ENCODE data around the gene SHTN1. TPM values are rescaled to one million over a fixed set of nuclear protein-coding genes. Genes with fewer than 3 reads are reported as not detected.

The SHTN1 gene
- total and polyA plus RNA-seq, 2 donors (not counting 1 experiment from before 2014, with no cell fraction given), result 0.33 to 1.6 TPM

DNA sequence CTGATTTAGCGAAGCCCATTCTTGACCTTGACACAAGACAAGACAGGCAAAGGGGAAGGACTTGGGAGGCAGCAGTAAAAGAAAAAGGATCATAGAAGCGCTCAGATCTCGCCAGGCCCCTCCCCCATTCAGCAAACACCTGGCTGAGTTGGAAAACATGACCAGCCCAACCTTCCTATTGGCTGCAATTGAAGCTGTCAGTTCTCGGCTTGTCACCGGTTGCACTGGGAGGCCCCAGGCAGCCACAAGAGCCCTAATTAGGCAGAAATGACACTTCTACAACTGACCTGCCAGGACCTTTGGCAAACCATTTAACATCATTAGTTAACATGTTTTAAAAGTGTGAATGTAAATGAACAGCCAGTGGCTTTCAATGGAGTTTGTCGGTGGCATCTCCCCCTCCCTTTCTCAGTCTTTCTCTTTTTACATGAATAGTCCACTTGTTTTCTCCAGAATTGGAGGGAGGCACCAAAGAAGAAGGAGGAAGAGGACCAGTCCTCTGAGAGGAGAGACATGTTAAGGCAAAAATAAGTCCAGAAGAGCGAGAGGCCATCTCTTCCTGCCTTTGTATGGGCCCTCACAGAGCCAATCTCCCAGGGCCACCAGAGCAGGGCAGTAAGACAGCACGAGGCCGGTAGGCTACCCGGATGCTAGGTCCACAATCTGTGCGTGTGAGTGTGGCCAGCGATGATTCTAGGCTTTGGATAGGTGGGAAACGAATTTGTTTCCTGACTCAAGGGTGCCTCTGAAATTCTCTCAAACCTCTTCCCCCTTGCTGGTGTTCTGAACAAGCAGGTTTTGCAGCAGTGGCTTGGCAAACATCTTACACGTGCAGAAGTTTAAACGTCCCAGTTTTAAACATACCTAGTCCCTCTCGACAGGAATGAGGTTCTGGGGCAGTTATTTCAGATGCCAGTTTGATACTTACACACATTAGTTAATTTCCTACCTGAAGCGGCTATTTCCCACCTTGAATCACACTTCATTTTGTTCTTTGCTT, 170.7 kb downstream of the SHTN1 start:
- no peaks in the 10 kb centered on the region for H4K20me1 ChIP-seq (ENCODE audit: control insufficient read depth, extremely low read depth, insufficient read depth, low read length)
- no peaks in the 10 kb centered on the region for H3K27me3 ChIP-seq (ENCODE audit: control insufficient read depth, insufficient read depth, low read length)
- no peak overlapping the region for H3K4me2 ChIP-seq (ENCODE audit: extremely low read depth, insufficient read depth, low read length)
- H3K9me3 ChIP-seq (ENCODE audit: control insufficient read depth, insufficient read depth, low read depth, low read length), result no peaks in the 10 kb centered on the region
- H3K27ac ChIP-seq (ENCODE audit: insufficient read depth, low read length), result no peak overlapping the region
- H3K9ac ChIP-seq (ENCODE audit: insufficient read depth, low read length), result no peak overlapping the region
- H3K79me2 ChIP-seq (ENCODE audit: control insufficient read depth, insufficient read depth, low read length), result no peaks in the 10 kb centered on the region
- DNase-seq (ENCODE audit: low read depth in 2 of 2), result no peak
- no peaks in the 10 kb centered on the region for H3K36me3 ChIP-seq (ENCODE audit: control insufficient read depth, insufficient read depth, low read length)
- TF ChIP-seq EZH2 (IDR thresholded peaks at IDR 0.05; ENCODE audit: low read length, missing control alignments), result no peak
- TF ChIP-seq, protein P1, sequence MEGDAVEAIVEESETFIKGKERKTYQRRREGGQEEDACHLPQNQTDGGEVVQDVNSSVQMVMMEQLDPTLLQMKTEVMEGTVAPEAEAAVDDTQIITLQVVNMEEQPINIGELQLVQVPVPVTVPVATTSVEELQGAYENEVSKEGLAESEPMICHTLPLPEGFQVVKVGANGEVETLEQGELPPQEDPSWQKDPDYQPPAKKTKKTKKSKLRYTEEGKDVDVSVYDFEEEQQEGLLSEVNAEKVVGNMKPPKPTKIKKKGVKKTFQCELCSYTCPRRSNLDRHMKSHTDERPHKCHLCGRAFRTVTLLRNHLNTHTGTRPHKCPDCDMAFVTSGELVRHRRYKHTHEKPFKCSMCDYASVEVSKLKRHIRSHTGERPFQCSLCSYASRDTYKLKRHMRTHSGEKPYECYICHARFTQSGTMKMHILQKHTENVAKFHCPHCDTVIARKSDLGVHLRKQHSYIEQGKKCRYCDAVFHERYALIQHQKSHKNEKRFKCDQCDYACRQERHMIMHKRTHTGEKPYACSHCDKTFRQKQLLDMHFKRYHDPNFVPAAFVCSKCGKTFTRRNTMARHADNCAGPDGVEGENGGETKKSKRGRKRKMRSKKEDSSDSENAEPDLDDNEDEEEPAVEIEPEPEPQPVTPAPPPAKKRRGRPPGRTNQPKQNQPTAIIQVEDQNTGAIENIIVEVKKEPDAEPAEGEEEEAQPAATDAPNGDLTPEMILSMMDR (conservative IDR thresholded peaks at IDR 0.05 in 1 of 2, IDR thresholded peaks at IDR 0.05 in 1 of 2; ENCODE audit: low read depth in 1 of 2, low read length in 2 of 2), result no peak
- H2AFZ ChIP-seq (ENCODE audit: low read length), result no peak overlapping the region
- H3K4me1 ChIP-seq (ENCODE audit: control insufficient read depth, extremely low read depth, insufficient read depth, low read length), result no peaks in the 10 kb centered on the region
- no peak overlapping the region for H3K4me3 ChIP-seq (replicated peaks in 1 of 4; ENCODE audit: control extremely low read depth in 1 of 4, insufficient read depth in 1 of 4, low read depth in 3 of 4, low read length in 4 of 4)

DNA sequence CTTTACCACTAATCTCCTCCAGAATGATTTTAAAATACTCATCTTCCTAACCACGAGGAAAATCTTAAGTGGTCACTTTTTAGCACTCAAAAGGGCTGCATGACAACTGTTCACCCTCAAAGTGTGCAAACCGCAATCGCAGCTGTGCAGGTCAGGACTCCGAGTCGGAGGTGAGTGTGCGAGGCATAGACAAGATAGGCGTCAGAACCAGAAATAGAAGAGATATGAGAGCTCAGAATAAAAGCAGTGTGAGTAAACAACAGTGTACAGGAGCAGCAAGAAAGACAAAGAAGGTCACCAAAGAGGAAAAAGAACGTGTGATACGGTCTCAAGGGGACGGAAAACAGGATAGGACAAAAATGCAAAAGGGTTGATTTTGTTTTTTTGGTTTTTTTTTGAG, 173.2 kb downstream of the SHTN1 start:
- no peaks in the 10 kb centered on the region for H3K79me2 ChIP-seq (ENCODE audit: control insufficient read depth, insufficient read depth, low read length)
- H4K20me1 ChIP-seq (ENCODE audit: control insufficient read depth, extremely low read depth, insufficient read depth, low read length), result no peaks in the 10 kb centered on the region
- H3K4me1 ChIP-seq (ENCODE audit: control insufficient read depth, extremely low read depth, insufficient read depth, low read length), result no peaks in the 10 kb centered on the region
- DNase-seq (ENCODE audit: low read depth in 2 of 2), result no peak
- no peak for TF ChIP-seq EZH2 (IDR thresholded peaks at IDR 0.05; ENCODE audit: low read length, missing control alignments)
- TF ChIP-seq, protein P1 (conservative IDR thresholded peaks at IDR 0.05 in 1 of 2, IDR thresholded peaks at IDR 0.05 in 1 of 2; ENCODE audit: low read depth in 1 of 2, low read length in 2 of 2), result no peak
- H3K27ac ChIP-seq (ENCODE audit: insufficient read depth, low read length), result no peak overlapping the region
- H3K27me3 ChIP-seq (ENCODE audit: control insufficient read depth, insufficient read depth, low read length), result no peaks in the 10 kb centered on the region
- H3K9ac ChIP-seq (ENCODE audit: insufficient read depth, low read length), result no peak overlapping the region
- no peak overlapping the region for H3K4me2 ChIP-seq (ENCODE audit: extremely low read depth, insufficient read depth, low read length)
- no peak overlapping the region for H2AFZ ChIP-seq (ENCODE audit: low read length)
- H3K36me3 ChIP-seq (ENCODE audit: control insufficient read depth, insufficient read depth, low read length), result no peaks in the 10 kb centered on the region
- H3K9me3 ChIP-seq (ENCODE audit: control insufficient read depth, insufficient read depth, low read depth, low read length), result no peaks in the 10 kb centered on the region
- H3K4me3 ChIP-seq (replicated peaks in 1 of 4; ENCODE audit: control extremely low read depth in 1 of 4, insufficient read depth in 1 of 4, low read depth in 3 of 4, low read length in 4 of 4), result no peak overlapping the region

Other genes starting within 250 kb of the SHTN1 start
- under 0.01 and 0.66 TPM in 2 replicates for gene ENO4, start 155.7 kb downstream of the SHTN1 start, total RNA-seq
- 0.05 and 0.18 TPM in 2 replicates for gene ENO4, start 155.7 kb downstream of the SHTN1 start, polyA plus RNA-seq
- not detected in 2 replicates for gene VAX1, start 133.1 kb upstream of the SHTN1 start, total RNA-seq
- not detected in 2 replicates for gene VAX1, start 133.1 kb upstream of the SHTN1 start, polyA plus RNA-seq
- gene KCNK18, start 192.3 kb upstream of the SHTN1 start, total RNA-seq, result not detected in 2 replicates
- gene KCNK18, start 192.3 kb upstream of the SHTN1 start, polyA plus RNA-seq, result not detected in 2 replicates
- gene SLC18A2, start 235.9 kb upstream of the SHTN1 start, total RNA-seq, result under 0.01 TPM in 1 of 2 replicates, not detected in the other
- not detected in 2 replicates for gene SLC18A2, start 235.9 kb upstream of the SHTN1 start, polyA plus RNA-seq

Measured in fibroblast of lung (primary cell).